ENCODE results near the gene LENG8. TPM values are rescaled to one million over a fixed set of nuclear protein-coding genes. Genes with fewer than 3 reads are reported as not detected.

The LENG8 gene
- total and polyA plus RNA-seq, 10 of the 15 experiments (the other 5 are each of a cell fraction or from before 2014, with no cell fraction given) = 2.3 to 145 (median 34.4) TPM

GRCh38 chr19:54434112-54434872 lies 14.7 kb upstream of the LENG8 start:
- CTCF ChIA-PET = no interaction called here
- Histone ChIP-seq H3K79me2 (ENCODE audit: control insufficient read depth, insufficient read depth, low read length) (no peaks in the 10 kb centered on the region), H3K9ac (ENCODE audit: control insufficient read depth, insufficient read depth, low read length) (no peak overlapping the region), H3K36me3 (ENCODE audit: control insufficient read depth in 2 of 2, insufficient read depth in 2 of 2, low read length in 1 of 2) (no peaks in the 10 kb centered on the region; a peak in 1 of 4 replicates), H4K20me1 (ENCODE audit: control insufficient read depth, insufficient read depth) (no peaks in the 10 kb centered on the region; the same call in 1 of the 2 replicates), H3K4me2 (ENCODE audit: control insufficient read depth, insufficient read depth) (no peak overlapping the region), H3K27me3 (replicated peaks in 1 of 2; ENCODE audit: control insufficient read depth in 2 of 2, insufficient read depth in 2 of 2, low read length in 1 of 2) (no peaks in the 10 kb centered on the region), H3K4me1 (ENCODE audit: control insufficient read depth, insufficient read depth, low read length) (no peaks in the 10 kb centered on the region), H3K4me3 (no peak overlapping the region), H2AFZ (ENCODE audit: control insufficient read depth, low read depth, low read length) (no peak overlapping the region), H3K27ac (ENCODE audit: control insufficient read depth, insufficient read depth) (no peak overlapping the region), H3K9me3 (replicated peaks; ENCODE audit: control insufficient read depth, insufficient read depth, low read length) (no peaks in the 10 kb centered on the region)
- RAD21 ChIA-PET (ENCODE audit: unreplicated experiment) = no interaction called here
- DNase-seq (ENCODE audit: low read depth, low spot score) = no peak
- SMC1A ChIA-PET (ENCODE audit: uncharacterized antibody, unreplicated experiment) = interaction anchor here (0.6 kb wide), 1 partner anchor 206 kb away, joined by 5 read pairs; no protein-coding TSS in a partner anchor
- intact Hi-C loops (cut with micrococcal nuclease; ENCODE audit: unreplicated experiment) = no loop called here
- no peak for ATAC-seq
- WGBS (ENCODE audit: insufficient coverage, insufficient replicate concordance, low lambda C conversion rate, missing lambda C conversion rate) = 77% methylated on average over 23 of the region's 23 CpGs
- no TSS peak for BruUV-seq (replicated peaks)
- FAIRE-seq = no peak
- in situ Hi-C loops (cut with MboI) = no loop called here
- TF ChIP-seq ZZZ3 (IDR thresholded peaks at IDR 0.05; ENCODE audit: control insufficient read depth, insufficient read length, low read depth) (no peak), RAD21 (IDR thresholded peaks at IDR 0.05; ENCODE audit: insufficient read depth, low read depth, low read length) (no peak), POLR2A (IDR thresholded peaks at IDR 0.05; ENCODE audit: low read depth, low read length) (peak; percentile 36)
- POLR2A ChIA-PET = no interaction called here

DNA sequence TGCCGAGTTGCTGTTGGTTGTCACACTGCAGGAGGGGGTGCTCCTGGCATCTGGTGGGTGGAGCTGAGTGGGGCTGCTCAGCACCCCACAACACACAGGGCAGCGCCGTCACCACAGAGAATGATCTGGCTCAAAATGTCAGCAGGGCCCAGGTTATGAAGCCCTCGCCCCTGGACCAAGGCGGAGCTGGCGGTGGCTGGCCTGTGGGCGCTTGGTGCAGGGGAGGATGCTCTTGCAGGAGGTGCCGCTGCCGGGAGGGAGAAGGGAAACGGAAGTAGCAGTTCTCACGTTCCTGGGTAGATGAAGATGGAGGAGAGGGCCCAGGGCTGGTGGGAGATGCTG lies 14.2 kb upstream of the LENG8 start:
- FAIRE-seq = no peak
- Histone ChIP-seq H4K20me1 (ENCODE audit: control insufficient read depth, insufficient read depth) (no peaks in the 10 kb centered on the region; the same call in 1 of the 2 replicates), H3K4me1 (ENCODE audit: control insufficient read depth, insufficient read depth, low read length) (no peaks in the 10 kb centered on the region), H3K9ac (ENCODE audit: control insufficient read depth, insufficient read depth, low read length) (no peak overlapping the region), H2AFZ (ENCODE audit: control insufficient read depth, low read depth, low read length) (no peak overlapping the region), H3K27me3 (replicated peaks in 1 of 2; ENCODE audit: control insufficient read depth in 2 of 2, insufficient read depth in 2 of 2, low read length in 1 of 2) (no peaks in the 10 kb centered on the region), H3K36me3 (ENCODE audit: control insufficient read depth in 2 of 2, insufficient read depth in 2 of 2, low read length in 1 of 2) (no peaks in the 10 kb centered on the region; a peak in 1 of 4 replicates), H3K4me3 (no peak overlapping the region), H3K9me3 (replicated peaks; ENCODE audit: control insufficient read depth, insufficient read depth, low read length) (no peaks in the 10 kb centered on the region), H3K27ac (ENCODE audit: control insufficient read depth, insufficient read depth) (no peak overlapping the region), H3K4me2 (ENCODE audit: control insufficient read depth, insufficient read depth) (no peak overlapping the region), H3K79me2 (ENCODE audit: control insufficient read depth, insufficient read depth, low read length) (no peaks in the 10 kb centered on the region)
- intact Hi-C loops (cut with micrococcal nuclease; ENCODE audit: unreplicated experiment) (no loop called here), in situ Hi-C loops (cut with MboI) (no loop called here)
- RAD21 ChIA-PET (ENCODE audit: unreplicated experiment) = no interaction called here
- POLR2A ChIA-PET = no interaction called here
- no peak for ATAC-seq
- no TSS peak for BruUV-seq (replicated peaks)
- no peak for TF ChIP-seq TCF3 (IDR thresholded peaks at IDR 0.05; ENCODE audit: borderline replicate concordance, insufficient read depth, low read depth, low read length)
- SMC1A ChIA-PET (ENCODE audit: uncharacterized antibody, unreplicated experiment) = no interaction called here
- 83% methylated on average over 11 of the region's 11 CpGs for WGBS (ENCODE audit: insufficient coverage, insufficient replicate concordance, low lambda C conversion rate, missing lambda C conversion rate)
- CTCF ChIA-PET = no interaction called here
- no peak for DNase-seq (ENCODE audit: low read depth, low spot score)

Measured in GM12878 (cell line).